HG02678 (cell line): ENCODE measurements around the gene PRKG1.
"Not testable (repeated sequence)": the region's sequence is repeated elsewhere in the genome, so short reads cannot be mapped to it uniquely, and the experiment has no call there.

Experiments used
- ATAC-seq: cut with Tn5 transposase; IDR thresholded peaks from one replicate; pipeline ENCODE4 v1.9.1; 2021; ENCODE audit warnings: mild to moderate bottlenecking, moderate library complexity; ENCODE audit not compliant: unreplicated experiment

The PRKG1 gene

DNA sequence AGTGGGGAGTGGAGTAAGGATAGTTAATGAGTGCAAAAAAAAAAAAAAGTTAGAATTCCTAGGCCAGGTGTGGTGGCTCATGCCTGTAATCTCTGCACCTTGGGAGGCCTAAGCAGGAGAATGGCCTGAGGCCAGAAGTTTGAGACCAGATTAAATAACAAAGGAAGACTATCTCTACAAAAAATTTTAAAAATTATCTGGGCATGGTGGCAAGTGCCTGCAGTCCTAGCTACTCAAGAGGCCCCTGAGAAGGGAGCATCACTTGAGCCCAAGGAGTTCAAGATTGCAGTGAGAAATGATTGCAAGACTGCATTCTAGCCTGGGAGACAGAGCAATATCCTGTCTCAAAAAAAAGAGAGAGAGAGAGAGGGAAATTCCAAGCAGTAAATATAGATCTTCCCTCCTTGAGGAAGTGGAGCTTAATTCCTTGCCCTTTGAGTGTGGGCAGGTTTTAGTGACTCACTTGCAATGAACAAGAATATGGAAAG lies 644.6 kb downstream of the PRKG1 start:
- ATAC-seq = no peak

DNA sequence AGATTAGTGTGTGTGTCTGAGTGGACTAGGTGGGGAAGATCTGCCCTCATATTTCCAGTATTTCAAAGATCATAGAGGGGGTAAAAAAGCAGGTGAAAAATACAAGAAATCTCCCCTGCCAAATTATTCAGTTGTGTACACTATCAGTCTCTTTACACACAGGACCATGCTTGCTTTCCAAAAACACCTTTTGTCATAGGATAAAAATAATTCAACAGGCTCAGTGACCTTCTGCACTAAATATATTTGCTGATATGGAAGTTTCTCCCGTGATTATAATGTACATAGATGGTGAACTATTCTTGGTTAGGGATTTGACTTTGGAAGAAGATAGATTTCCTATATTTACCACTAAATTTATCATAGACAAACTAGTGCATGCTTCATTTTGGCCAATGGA lies 649.8 kb downstream of the PRKG1 start:
- ATAC-seq = no peak

DNA sequence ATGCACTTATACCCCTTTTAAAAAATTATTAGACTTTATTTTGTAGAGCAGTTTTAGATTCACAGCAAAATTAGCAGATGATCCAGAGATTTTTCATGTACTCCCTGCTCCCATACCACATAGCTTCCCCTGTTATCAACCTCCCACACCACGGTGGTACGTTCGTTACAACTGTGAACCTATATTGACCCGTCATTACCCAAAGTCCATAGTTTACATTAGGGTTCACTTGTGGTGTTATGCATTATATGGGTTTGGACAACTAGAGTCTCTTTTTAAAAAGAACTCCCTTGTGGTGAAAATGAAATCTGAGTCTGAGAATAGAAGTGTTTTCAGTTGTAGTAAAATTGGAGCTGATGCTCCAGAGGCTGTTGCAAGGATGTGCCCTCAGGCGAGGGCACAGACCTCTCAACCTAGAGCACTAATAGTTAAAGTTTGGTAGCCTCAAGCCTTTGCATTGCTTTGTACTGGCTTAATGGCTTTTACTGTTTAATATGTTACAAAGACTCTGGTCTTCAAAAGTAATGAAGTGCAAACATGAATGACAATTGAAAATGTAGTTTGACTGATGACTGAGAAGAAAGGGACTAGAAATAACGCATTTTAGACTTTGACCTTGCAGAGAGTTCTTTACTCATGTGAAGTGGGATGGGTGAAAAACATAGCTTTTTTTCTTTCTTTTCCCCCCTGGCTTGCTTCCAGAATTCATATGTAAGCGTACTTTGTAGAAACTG lies 655.7 kb downstream of the PRKG1 start:
- ATAC-seq = no peak

DNA sequence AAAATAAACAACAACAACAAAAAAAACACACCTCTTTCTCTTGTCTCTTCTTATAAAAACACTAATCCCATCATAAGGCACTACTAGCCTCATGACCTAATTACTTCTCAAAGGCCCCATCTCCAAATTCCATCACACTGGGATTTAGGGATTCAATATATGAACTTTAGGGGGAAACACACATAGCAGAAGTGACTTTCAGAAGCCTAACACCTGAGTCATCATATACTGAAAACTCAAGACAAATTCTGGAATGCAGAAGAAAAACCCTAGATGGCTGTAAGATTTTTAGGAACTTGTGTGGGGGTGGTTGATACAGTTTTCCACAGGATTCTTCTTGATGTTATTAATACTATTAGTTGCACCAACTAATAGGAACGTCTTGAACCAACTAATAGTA lies 658.8 kb downstream of the PRKG1 start:
- no peak for ATAC-seq

DNA sequence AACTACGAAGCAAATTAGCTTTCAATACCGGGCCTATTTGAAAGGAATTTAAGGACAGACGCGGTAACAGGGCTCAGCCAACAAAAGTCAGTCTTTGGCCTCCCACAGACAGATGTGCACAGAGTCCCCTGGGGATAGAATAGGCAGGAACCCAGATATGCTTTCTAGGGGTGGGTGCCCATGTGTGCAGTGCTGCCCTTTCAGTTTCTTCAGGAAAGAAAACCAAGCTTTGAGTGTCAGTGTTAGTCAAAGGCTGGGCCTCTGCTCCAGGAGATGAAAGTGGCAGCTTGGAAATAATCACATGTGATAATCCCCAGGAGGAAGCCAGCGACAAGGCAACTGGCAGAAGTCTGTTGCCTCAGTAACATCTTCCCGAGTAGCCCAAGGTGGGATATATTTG lies 668.9 kb downstream of the PRKG1 start:
- peak; percentile 98 for ATAC-seq

DNA sequence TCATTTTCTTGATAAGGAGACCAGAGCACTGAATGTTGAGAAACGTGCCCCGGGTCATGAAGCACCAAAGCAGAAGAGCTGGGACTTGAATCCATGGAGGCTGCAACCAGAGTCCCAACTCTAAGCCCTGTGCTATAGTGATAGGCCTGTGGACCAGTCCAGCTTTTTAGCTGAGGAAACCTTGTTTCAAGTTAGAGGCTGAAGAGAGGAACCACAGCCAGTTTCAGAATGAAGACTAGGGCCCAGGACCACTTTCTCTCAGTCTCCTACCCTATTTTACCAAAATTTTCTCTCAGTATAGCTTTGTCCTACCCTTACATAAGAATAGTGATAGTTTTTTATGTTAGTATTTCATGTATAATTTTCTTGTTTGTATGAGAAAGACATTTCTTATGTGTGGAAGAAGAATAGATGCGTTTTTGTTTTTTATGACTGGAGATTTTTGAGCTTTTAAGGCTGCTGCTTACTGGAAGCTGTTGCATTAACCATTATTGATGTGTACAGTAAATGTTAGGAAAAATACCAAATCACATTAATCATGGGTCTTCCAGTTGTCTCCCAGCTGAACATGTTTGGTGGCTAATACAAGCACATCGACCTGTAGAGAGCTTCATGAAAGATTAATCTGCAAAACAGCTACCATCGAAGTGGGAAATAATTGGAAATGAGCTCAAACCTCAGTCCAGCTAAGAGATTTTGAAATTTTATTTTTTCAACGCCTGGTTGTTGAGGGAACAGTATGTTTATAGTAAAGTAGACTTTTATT lies 670.1 kb downstream of the PRKG1 start:
- no peak for ATAC-seq

DNA sequence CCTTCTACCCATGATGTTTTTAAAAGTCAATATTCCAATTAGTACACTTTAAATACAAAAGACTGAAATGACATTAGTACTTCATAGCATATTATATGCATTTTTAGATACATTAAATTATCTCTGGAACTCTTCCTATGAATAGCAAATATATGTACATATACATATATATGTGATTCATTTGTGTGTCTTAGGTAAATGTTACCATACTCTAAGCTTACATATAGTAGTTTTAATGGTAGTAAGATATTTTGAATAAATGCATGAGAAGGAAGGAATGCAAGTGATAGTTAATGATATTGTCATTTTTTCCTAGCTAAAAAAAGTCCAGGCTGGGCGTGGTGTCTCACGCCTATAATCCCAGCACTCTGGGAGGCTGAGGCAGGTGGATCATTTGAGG lies 671.1 kb downstream of the PRKG1 start:
- no peak for ATAC-seq

DNA sequence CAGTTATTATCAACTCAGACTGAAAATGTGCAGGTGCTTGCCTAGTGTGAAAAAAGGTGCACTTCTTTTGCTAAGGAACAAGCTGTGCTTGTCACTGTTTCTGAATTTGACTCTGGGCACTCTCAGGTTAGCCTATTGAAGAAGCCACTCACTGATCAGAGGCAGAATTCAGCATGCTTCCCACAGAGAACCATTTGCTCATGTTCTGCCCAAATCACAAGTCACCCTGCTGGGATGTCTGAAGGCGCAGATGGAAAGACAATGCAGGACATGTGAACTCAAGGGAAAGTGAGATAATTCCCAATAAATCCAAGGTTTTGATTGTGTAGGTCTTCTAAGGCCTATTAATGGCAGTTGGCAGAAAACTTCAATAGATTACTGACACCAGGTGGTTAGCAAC lies 672.9 kb downstream of the PRKG1 start:
- no peak for ATAC-seq

DNA sequence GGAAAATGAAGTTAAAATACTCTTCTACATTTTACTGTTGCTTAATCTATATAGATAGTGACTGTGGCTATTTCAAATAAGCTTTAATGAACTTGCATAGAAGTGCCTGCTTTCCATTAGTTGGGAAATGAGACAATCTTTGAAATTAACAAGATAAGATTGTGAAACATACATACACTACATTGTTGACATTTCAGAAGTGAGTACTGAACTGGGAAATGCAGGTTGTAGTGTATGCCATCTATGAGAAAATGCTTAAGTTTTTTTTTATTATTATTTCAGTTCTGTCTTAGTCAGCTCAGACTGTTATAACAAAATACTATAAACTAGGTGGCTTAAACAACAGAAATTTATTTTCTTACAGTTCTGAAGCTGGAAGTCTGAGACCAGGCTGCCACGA lies 674.7 kb downstream of the PRKG1 start:
- ATAC-seq = no peak

DNA sequence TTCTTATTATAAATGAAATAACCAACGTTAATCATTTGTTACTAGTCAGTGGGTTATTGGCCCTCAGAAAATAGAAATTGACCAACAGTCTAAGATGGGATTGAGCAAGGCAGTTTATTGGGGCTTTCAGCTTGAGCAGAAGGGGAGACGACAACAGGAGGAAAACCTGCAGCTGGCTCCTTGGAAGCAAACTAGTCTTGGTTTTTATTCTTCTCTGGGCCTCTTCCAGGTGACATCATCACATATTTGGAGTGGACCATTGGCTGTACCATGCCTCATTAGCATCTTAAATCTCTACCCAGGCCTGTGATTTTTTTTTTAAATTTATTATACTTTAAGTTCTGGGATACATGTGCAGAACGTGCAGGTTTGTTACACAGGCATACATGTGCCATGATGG lies 684.1 kb downstream of the PRKG1 start:
- ATAC-seq = no peak

DNA sequence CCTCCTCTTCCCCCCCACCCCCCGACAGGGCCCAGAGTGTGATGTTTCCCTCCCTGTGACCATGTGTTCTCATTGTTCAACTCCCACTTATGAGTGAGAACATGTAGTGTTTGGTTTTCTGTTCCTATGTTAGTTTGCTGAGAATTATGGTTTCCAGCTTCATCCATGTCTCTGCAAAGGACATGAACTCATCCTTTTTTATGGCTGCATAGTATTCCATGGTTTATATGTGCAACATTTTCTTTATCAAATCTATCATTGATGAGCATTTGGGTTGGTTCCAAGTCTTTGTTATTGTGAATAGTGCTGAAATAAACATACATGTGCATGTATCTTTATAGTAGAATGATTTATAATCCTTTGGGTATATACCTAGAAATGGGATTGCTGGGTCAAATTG lies 684.6 kb downstream of the PRKG1 start:
- ATAC-seq = not testable (repeated sequence)

DNA sequence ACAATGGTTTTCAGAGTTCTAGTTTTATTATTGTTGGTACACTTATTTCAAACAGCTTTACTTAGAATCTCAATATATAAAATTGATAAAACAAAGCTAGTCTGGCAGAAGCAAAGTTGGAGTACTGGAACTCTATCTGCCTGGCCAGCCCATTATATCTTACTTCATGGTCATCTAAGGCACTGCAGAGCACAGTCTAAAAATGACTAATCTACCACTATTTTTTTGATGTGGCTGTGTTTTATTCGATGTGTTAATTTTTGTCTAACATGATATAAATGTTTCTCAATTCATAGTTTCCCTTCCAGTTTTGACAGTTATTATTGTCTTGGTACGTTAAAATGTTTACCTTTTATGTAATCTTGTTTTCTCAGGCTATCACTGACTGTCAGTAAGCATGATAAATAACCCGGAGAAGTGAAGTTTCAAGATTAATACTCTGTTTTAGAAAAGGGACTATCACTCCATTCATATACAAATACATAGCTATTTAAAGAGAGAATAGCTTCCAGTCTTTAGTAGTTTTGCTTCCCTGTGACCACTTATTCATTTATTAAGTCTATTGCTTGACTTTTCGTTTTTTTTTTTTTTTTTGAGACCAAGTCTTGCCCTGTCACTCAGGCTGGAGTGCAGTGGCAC lies 685.7 kb downstream of the PRKG1 start:
- ATAC-seq = no peak

DNA sequence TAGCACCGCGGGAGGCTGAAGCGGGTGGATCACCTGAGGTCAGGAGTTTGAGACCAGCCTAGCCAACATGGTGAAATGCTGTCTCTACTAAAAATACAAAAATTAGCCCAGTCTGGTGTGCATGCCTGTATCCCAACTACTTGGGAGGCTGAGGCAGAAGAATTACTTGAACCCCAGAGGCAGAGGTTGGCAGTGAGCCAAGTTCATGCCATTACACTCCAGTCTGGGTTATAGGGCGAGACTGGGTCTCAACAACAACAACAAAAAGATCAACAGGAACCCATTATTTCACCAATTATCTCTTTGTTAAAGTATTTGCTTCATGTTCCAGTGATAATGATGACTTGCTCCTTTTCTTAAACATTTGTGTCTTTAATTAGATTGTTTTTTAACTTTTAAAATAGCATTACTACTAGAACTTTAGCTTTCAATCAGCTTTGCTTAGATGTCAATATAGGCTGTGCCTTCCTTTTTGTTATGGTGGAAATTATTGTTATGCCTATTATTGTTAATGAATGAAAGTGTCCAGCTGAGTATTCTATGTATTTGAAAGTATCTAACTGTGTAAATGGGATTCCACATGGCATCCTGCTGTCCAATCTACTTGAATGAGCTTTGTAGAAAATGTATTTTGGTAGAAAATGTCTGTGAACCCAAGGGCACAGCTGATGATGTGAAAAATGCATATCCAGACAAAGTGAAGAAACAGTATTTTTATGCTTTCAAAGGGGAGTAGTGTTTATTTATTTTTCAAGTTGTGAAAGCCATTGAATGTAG lies 686.8 kb downstream of the PRKG1 start:
- no peak for ATAC-seq

DNA sequence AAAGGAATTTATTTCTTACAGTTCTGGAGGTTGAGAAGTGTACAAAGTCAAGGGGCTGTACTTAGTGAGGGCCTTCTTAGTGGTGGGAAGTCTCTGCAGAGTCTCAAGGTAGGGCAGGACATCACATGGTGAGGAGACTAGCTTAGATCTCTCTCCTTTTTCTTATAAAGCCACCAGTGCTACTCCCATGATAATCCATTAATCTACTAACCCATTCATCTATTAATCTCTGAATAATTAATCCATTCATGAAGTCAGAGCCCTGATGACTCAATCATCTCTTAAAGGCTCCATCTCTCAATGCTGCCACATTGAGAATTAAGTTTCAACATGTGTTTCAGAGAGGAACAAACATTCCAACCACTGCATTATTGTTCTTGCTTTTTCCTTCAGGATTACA lies 689.5 kb downstream of the PRKG1 start:
- ATAC-seq = no peak

DNA sequence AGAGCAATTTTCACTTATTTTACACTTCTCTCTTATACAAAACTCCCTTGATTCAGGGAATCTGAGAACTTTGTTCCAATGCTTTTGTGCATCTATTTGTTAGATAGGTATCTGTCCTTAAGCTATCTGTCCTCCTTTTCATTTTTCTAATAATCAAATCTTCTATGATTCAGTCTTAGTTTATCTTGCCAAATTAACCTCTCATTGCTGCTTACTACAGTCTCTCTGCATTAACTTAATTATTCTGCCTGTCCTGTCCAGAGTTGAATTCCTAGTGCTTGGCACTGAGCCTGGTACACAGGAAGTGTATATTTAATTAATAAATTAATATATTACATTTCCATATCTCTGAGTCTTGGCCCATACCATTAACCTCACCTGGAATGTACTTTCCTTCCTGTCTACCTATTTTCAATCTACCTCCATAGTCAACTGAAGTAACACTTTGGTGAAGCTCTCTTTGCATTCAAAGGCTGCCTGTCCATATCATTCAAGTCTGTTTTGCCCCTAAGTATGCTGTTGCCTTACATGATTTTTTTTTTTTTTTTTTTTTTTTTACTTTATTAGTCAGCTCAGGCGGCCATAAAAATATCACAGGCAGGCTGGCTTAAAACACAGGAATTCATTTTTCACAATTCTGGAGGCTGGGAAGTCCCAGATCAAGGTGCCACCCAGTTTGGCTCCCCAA lies 691.1 kb downstream of the PRKG1 start:
- no peak for ATAC-seq

DNA sequence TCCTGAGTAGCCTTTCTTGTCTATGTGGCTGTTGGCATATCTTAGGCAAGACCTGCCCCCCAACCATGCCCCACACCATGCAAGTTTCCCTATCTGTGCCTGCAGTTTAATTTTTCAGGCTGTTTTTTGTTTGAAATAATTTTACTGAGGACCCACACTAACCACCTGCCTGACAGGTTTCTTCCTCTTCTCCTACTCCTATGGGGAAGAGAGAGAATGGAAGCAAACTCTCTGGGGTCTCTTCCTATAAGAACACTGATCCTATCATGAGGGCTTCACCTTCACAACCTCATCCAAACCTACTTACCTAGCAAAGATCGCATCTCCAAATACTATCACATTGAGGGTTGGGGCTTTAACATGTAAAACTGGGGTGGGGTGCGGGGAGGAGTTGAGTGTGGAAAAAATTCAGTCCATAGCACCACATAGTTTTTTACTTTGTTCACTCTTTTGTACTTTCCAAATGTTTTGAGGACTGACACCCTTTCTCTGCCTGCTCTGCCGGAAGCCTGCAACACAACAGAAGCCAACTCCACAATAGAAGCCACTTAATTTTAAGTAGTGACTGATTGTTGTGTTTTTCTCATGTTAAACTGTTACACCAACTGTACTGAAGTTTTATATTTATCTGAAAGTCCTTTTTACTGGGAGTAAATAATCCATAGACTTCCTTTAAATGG lies 692.3 kb downstream of the PRKG1 start:
- ATAC-seq = no peak

DNA sequence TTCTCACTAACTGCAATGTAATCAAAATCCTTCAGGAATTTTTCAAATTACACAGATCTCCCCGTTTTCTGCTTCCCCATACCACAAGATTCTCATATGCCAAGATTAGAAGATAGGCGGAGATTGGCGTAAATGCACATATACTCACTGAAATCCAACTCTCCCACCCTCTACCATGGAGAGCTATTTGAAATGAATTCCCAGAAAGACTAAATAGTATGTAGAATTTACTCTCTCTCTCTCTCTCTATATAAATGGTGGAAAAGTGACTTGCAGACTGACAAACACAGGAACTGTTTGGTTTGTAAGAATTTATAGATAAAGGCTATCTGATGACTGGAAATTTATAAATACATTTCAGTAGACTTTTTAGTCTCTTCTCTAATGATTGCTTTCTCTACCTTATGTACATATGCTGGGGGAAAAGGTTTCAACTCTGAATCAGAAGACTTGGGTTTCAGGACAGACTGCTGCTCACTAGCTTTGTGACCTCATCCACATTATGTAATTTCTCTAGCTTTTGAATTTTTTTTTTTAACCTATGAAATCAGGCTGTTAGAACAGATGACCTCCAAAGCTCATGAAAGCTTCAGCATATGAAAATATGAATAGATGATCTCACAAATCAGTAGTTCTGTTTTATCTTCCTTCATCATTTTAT lies 692.9 kb downstream of the PRKG1 start:
- no peak for ATAC-seq

DNA sequence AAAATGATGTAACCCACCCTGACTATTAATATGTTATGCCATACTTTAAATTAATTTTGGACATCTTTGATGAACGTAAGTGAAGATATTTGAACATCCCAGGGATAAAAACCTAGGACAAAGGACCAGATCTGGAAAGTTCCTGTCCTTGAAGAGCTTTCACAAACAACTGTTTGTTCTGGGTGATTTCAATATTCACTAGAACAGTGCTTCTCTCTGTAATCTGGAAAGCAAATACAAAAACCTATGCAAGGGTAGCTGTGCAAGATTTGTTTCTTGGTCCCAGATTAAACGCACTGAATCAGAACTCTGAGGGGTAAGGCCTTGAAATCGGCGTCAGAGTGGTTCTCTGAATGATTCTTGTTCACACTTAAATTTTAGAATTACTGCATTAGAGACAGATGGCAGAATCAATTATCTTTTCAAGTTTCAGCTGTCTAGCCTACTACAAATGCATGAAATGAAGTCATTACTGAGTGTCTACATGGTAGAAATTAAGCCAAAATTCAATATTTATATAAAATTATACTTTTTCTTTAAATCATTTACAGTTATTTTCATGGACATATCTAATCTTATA lies 694.7 kb downstream of the PRKG1 start:
- no peak for ATAC-seq

DNA sequence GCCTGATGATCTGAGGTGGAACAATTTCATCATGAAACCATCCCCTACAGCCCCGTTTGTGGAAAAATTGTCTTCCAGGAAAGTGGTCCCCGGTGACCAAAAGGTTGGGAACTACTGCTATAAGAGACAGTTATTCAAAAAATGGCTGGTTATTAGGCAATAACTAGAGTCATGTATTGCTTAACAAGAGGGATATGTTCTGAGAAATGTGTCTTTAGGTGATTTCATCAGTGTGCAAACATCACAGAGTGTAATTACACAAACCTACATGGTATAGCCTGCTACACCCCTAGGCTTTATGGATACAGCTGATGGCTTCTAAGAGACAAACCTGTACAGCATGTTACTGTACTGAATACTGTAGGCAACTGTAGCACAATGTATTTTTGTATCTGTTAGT lies 696.4 kb downstream of the PRKG1 start:
- ATAC-seq = no peak
